Brain pericyte (primary cell): ENCODE results near the gene SUN3.
"Not testable (repeated sequence)": the region's sequence is repeated elsewhere in the genome, so short reads cannot be mapped to it uniquely, and the experiment has no call there.

Source experiments
- DNase-seq: peaks from one replicate; pipeline ENCODE4 v3.0.0-alpha.2; 2012; ENCODE audit warnings: low read depth, low spot score

SUN3 gene

GRCh38 chr7:47945261-47946015 is 83.5 kb downstream of the SUN3 start:
- DNase-seq, result no peak

GRCh38 chr7:47944536-47945260 is 84.2 kb downstream of the SUN3 start:
- no peak for DNase-seq

- DNase-seq, result no peak
Observed at GRCh38 chr7:47943676-47944474, 85.0 kb downstream of the SUN3 start.

- DNase-seq, result not testable (repeated sequence)
Observed at GRCh38 chr7:47942651-47943050, 86.3 kb downstream of the SUN3 start.

GRCh38 chr7:47942132-47942531 is 86.8 kb downstream of the SUN3 start:
- no peak for DNase-seq

DNA sequence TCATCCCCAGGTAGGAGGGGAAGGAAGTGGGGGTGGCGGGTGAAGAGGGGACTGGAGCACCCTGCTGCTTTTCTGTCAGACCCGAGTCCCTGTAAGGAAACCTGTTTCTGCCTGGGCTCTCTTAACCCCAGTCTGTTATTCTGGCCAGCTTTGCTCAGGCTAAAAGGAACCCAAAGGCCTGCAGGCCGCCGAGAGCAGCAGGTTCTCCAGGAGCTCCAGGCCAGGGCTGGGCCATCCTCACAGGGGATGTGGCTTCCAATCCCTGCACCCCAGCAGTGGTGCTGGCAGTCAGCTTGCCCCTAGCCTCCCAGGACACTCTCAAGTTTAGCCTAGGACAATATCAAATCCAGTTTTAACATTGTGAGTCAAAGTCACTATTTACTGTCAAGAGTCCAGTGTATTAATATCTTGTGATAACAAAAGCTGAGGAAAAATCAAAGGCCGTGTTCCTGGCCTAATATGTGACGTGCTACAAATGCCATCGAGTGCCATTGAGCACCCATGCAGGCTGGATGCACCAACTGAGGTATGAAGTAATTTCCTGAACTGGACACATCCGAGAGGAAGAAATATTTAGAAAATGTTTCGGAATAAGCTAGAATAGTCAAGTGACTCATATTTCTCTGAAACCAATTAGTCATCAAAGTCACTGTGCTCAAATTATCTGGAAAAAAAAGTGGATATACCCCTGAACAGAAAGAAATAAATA is 87.6 kb downstream of the SUN3 start:
- no peak for DNase-seq

GRCh38 chr7:47940088-47941013 is 88.6 kb downstream of the SUN3 start:
- DNase-seq, result no peak

DNA sequence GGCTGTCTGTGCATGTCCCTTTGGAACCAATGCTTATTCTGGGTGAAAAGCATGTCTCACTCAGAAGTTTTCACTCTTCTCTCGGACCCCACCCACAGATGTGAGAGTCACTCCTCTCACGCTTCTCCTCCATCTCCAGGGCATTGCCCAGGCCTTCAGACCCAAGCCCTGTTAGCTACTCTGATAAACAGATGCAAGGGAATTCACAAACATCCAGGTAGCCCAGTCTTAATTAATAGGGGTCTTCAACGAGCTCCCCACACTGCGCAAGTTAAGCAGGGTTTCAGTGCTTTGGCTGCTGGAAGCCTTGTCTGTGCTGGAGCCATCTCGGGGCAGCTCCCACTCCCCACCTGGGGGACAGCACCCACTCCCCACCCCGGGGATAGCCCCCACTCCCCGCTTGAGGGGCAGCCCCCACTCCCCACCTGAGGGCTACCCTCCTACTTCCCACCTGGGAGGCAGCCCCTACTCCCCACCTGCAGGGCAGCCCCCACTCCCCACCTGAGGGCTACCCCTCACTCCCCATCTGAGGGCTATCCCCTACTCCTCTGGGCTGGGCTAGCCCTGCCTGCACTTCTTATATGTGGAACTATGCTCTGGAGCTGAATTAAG is 89.4 kb downstream of the SUN3 start:
- no peak for DNase-seq

DNA sequence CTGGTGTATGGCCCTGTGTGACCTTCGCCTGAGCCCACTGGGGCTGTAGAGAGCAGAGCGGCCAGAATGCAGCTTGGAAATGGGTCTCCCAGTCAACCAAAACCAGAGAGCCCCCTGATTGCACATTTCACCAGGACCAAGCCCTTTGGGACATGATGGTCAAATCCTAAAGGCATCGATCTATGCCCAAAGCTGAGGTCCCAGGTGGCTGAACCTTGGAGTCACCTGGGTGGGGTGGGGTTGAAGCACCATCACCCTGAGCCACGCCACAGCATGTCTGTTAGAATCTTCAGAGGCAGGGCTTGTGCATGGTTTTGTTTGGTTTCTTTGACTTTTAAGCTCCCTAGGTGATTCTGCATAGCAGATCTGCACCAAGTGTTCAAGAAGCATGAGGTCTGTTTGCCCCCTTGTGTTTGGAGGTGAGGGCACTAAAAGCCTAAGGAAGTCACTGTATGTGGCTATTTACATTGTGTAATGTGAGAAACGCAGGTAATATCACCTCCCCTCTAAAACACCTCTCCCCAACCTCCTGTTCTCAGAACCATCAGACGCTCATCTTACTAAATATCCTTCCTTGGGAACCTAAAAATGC is 90.2 kb downstream of the SUN3 start:
- DNase-seq, result no peak

DNA sequence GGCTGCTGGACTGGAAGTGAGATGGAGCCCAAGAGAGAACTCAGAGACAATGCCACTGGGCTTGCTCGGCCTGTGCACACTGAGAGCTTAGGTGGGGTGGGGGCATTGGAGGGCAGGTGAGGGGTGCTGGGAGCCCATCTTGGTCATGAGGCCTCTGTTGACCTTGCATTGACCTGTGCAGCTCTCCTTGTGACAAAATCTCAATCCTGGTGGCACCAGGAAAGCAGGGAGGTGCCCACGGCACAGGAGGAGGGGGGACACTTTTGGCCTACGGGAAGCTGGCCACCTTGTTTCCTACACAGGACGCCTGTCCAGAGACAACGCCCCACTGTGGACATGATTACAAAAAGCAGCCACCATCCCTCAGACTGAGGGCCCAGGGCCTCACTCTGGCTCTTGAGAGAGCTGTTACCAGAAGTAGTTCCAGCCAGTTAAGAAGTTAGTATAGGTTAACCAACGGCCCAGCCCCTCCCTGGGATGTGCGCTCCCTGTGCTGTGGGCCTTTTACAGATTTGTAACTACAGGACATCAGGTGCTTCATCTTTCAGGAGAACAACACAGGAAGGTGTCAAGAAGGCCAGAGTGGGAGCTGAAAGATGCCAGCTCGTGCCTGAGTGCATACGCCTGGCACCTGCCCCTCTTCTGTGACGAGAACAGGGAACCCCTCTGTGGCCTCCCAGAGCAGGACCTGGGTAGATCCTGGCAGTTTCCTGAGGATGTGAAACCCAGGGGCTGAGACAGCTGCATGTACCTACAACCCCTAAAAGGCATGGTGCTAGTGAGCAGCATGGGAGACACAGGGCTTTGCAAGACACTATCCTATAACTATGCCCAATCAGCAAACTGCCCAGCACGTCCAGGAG is 91.0 kb downstream of the SUN3 start:
- DNase-seq, result no peak
